ENCODE measurements around the gene UBALD2.

- no peak for TF ChIP-seq CTCF (optimal IDR thresholded peaks at IDR 0.05 in 1 of 3, IDR thresholded peaks at IDR 0.05 in 1 of 3, conservative IDR thresholded peaks at IDR 0.05 in 1 of 3; ENCODE audit: extremely low read depth in 1 of 3, insufficient read depth in 2 of 3, low read length in 3 of 3)
- TF ChIP-seq EZH2 (IDR thresholded peaks at IDR 0.05; ENCODE audit: low read length): no peak
Measured at GRCh38 chr17:76260220-76260619, 4.9 kb upstream of the UBALD2 start.

Data from keratinocyte (primary cell).